Measurements from ENCODE around the gene MRPS23. TPM values are rescaled to one million over a fixed set of nuclear protein-coding genes. Genes with fewer than 3 reads are reported as not detected.

MRPS23 gene
- total RNA-seq, 1 donor = 19.9 TPM

GRCh38 chr17:57785022-57785421 is 64.8 kb downstream of the MRPS23 start:
- H2AFZ ChIP-seq (ENCODE audit: low read length) = no peak overlapping the region
- H3K36me3 ChIP-seq (ENCODE audit: insufficient read depth, low read length) = no peaks in the 10 kb centered on the region

More at GRCh38 chr17:57785022-57785421, 64.8 kb downstream of the MRPS23 start:
- Histone ChIP-seq H3K4me2 (ENCODE audit: insufficient read depth, low read length) (no peak overlapping the region), H4K20me1 (ENCODE audit: insufficient read depth, low read length) (peaks cover 2% of the 10 kb centered on the region), H3K4me1 (ENCODE audit: insufficient read depth, low read length) (no peaks in the 10 kb centered on the region), H3K4me3 (ENCODE audit: insufficient read depth, low read length) (no peak overlapping the region), H3K79me2 (ENCODE audit: insufficient read depth, low read length) (no peaks in the 10 kb centered on the region), H3K27me3 (ENCODE audit: insufficient read depth, low read length) (peaks cover 25% of the 10 kb centered on the region), H3K9me3 (ENCODE audit: low read depth, low read length) (no peaks in the 10 kb centered on the region), H3K27ac (ENCODE audit: low read depth, low read length) (no peak overlapping the region)
- DNase-seq (ENCODE audit: insufficient read length, low spot score, missing footprints) = no peak
- no peak for TF ChIP-seq CTCF (IDR thresholded peaks at IDR 0.05; ENCODE audit: extremely low read depth, low read depth, low read length)

Small RNA genes lying within 50 kb of the gene (small RNA-seq; reads per million reads assigned to genes)
- not detected for gene RN7SKP94

Other genes with a start within 250 kb of the MRPS23 start
- gene CCDC182, start 104.7 kb downstream of the MRPS23 start, total RNA-seq = not detected in 2 replicates
- 21.0 and 22.4 TPM in 2 replicates for gene CUEDC1, start 105.4 kb upstream of the MRPS23 start, total RNA-seq
- 51.9 and 58.6 TPM in 2 replicates for gene VEZF1, start 138.2 kb upstream of the MRPS23 start, total RNA-seq
- 214 and 247 TPM in 2 replicates for gene SRSF1, start 157.2 kb upstream of the MRPS23 start, total RNA-seq
- gene DYNLL2, start 233.4 kb upstream of the MRPS23 start, total RNA-seq = 9.7 and 9.8 TPM in 2 replicates